HG02763 (cell line): Measurements from ENCODE around the gene AKAP7.

Experiments
- ATAC-seq: cut with Tn5 transposase; IDR thresholded peaks from one replicate; pipeline ENCODE4 v1.9.1; 2021; ENCODE audit warnings: mild to moderate bottlenecking, moderate library complexity; ENCODE audit not compliant: unreplicated experiment

The AKAP7 gene

DNA sequence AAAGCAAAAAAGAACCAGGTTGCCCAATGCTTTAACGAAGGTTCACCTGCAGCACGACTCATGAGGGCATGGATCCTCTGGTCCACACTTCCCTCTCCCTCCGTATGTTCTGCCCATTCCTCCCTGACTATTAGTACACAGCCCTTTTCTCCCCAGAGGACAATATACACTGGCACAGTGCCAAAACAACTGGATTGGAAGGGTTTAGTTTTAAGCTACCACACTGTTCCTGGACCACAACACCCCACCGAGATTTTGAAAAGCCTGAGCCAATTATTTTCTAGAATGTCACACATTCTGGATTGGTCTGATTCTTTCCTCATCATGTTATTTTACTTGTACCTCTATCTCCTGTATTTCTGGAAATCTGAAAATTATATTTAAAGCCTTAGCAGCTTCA is 2.9 kb upstream of the AKAP7 start:
- no peak for ATAC-seq

DNA sequence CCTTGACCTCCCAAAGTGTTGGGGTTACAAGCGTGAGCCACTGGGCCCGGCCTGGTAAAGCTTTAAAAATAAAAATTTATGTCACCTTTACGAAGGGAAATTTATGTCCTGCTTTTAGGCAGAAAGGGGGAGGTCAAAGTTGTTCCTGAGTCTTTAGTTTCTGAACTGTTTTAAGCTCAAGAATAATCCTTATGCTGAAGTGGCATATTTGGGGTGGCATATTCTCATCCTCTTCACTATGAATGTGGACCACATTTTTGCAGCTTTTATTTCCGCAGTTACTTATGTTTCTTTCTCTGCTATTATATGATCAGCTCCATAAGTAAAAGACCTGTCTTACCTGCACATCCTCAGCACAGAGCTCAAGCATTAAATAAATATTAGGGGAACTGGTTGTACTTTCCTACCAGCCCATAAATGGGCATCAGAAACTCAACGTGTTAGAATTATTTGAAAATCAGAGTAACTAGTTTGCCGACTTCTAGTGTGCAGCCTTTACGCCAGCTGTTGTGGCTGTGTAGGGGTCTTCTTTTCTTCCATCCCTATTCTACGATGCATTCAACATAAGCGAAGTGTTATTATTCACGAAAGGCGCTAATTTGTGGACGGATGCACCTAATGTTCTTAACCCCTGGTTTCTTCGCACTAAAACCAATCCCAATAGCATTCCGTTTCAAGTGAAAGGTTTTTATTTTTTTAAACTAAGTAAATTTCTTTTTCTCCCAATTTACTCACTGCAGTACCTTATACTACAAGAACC is 867 bp upstream of the AKAP7 start:
- ATAC-seq, result no peak

DNA sequence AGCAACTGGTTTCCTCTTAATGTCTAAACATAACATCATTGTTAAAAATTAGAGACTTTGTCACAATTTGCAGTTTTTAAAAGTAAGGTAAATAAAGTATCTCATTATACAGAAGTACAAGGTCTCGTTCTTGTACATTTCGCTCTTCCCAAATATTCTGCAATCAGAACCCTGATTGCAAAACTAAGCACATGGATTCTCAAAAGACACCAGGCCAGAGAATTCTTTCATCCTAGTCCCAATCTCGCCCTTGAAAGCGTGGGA is 355 bp upstream of the AKAP7 start:
- ATAC-seq, result no peak

DNA sequence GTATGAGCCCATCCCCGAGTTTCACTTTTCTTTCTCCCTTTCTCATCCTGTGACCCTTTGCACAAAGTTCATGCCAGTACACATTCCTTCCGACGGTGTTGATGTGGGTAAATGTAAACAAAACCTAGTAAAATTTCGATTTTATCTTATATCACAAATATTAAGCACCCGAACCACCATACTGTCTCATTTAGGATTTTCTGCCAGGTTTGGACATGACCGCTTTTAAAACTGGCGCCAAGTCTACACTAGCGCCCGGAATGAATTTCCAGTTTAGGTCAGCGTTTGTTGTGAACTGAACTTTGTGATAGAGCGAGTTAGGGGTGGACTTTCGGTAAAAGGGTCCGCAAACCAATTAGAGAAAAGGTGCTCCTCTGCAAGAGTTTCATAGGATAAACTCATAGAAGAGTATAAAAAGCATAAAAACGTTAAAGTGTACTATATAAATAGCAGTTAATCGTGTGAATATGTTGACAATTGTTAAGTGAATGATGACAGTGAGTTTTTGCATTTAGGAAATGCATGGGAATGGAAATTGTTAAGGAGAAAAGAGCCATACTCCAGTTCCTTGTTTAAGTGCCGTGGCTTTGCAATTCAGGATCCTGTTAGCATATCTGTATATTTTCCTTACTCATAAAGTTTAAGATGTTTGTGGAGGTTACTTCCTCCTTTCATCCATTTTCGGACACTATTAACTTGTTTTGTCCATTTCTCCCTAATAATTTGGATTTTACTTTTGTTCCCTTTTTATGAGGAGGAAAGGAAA is 937 bp downstream of the AKAP7 start:
- no peak for ATAC-seq

DNA sequence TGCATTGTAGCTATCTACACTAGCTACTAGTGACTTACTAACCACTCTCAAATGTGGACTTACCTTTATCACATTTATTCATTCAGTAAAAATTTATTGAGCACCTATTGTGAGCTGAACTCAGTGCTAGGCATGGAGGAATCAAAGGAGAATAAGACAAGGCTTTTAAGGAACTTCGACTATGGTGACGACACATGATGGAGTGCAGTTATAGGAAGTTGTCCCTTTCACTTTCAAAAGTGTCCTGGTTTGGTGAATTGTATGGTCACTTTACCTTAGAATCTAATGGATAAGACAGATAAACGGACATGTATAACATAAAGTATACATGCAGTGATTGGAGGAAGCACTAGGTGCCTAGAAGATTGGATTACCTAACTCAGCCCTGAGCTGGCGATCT is 4.3 kb downstream of the AKAP7 start:
- ATAC-seq, result no peak

DNA sequence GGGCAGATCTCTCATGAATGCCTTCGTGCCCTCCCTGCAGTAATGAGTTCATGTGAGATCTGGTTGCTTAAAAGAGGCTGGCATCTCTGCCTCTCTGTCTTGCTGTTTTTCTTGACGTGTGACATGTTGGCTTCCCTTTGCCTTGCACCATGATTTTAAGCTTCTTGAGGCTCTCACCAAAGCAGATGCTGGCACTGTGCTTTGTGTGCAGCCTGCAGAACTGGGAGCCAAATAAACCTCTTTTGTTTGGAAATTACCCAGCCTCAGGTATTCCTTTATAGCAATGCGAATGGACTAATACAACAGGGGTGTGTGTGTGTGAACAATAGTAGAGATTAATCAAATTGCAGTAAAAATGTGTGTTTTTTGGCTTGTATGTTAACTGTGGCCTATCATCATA is 8.1 kb downstream of the AKAP7 start:
- ATAC-seq, result no peak

DNA sequence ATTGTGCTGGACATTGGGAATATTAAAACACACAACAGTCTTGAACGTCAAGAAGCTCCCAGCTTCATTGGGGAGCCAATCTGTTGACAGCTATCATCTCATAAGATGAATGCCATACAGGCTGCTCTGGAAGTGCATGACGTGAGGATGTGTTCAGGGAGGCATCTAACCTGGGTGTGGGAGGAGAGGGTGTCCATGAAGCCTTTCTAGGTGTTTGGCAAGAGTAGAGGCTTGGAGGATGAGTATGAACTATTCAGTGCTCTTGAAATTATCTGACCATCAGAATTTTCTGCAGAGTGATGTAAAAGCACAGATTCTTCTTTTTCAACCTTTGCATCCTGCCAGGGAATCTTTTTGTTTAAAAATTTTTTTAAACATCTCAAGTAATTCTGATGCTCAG is 11.6 kb downstream of the AKAP7 start:
- no peak for ATAC-seq

DNA sequence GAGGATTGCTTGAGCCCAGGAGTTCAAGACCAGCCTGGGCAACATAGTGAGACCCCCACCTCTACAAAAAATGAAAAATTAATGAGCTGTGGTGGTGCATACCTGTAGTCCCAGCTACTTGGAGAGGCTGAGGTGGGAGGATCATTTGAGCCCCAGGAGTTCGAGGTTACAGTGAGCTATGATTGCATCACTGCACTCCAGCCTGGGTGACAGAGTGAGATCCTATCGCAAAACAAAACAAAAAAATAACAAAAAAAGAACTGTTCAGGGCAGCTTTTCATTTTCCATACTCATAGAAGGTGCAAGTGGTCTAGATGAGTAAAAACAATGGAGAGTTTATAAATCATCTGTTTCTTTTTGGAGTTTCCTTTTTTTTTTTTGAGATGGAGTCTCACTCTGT is 21.1 kb downstream of the AKAP7 start:
- ATAC-seq, result no peak

DNA sequence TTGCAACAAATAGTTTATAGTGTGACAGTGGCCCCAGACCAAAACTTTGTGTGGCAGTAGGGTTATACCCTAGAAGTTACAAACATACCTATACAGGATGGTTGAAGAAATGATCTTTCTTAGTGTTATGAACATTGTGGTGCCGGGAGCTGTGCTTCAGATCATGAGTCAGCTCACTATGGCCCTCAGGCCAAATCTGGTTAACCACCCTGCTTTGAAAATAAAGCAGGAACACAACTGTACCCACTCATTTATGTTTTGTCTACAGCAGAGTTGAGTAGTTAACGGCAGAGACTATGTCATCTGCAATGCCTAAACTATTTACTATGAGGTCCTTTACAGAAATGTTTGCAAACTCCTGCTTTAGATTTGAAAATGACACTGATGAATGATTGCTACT is 24.3 kb downstream of the AKAP7 start:
- no peak for ATAC-seq

DNA sequence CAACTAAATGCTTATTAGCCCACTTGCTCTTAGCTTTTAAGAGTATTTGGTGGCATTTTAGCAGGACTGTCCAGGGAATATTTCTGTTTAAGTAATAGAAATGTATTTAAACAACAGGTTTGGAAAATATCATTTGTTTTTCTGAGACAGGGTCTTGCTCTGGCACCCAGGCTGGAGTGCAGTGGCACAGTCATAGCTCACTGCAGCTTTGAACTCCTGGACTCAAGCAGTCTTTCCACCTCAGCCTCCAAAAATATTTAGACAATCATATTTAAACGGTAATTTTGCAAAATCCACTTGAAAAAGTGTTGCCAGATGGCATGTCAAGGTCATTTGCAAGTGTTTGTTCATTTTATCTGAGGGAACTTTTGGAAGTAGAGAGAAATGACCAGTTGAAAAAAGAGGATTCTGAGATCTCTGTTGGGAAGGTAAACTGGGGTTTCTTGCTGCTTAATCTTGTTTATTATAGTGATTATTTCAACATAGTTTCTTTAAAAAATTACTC is 25.0 kb downstream of the AKAP7 start:
- no peak for ATAC-seq

DNA sequence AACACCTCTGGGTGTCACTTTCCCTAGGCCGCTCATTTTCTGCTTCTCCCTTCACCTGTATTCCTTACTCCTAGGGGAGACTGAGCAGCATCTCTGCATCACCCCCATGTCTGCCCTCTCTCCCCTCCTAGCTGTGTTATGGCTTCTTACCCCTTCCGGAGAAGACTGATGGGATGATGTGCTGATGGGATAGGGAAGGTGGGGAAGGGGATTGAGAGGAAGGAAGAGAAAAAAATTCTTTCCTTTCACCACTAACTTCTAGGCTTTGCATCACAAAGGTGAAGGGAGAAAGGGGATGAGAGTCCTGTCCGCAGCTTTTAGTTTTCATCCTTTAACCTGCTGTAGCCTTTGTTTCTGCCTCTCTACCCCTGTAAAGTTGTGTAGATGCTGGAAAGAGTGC is 26.7 kb downstream of the AKAP7 start:
- ATAC-seq, result no peak

DNA sequence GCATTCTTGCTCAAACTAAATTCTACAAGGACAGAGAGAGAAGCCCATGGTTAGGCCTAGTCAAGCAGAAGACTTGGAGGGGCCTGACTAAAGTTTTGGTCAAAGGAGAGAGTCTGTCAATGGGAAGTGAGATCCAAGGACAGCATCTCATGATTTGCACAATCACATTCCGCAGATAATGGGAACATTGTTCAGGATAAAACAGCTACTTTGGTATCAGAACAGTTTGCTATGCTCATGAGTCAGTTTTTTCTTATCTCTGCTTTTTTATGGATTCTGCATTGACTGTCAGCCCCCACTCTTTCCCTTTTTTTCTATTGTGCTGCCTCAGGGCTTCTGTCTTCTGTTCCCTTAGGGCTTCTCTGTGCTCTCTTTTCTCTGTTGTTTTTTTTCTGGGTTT is 28.6 kb downstream of the AKAP7 start:
- ATAC-seq, result no peak

DNA sequence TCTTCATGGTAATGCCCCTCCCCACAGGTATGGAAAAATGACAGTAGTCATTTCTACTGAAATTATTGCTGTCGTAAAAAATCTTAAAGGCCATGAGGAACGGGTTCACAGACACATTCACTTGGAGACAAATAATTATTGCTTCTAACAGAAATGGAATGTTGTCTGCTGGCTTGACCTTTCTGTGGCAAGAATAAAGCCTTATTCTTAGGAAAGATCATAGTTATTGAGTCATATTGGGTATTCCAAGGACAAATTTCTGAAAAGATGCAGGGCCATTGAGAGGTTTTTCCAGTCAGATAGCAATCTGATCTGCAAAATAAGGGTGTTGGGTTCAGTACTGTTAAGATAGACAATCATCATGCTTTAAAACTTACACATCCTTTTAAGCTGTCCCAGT is 29.2 kb downstream of the AKAP7 start:
- no peak for ATAC-seq

DNA sequence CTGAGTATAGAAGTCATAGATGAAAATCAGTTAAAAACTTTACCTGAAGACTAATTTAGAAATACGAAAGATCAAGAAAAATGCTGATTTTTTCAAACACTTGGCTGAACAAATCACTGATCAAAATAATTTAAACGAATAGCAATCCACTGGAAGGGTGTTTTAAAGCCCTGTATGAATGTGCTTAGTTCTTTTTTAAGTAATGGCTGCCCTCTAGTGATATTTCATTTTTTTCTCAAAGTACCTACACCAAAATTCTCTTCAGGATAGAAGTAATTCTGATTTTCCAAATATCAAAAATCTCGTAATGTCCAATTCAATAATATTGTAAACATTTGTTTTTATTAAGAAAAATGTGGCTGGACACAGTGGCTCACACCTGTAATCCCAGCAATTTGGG is 32.5 kb downstream of the AKAP7 start:
- no peak for ATAC-seq

DNA sequence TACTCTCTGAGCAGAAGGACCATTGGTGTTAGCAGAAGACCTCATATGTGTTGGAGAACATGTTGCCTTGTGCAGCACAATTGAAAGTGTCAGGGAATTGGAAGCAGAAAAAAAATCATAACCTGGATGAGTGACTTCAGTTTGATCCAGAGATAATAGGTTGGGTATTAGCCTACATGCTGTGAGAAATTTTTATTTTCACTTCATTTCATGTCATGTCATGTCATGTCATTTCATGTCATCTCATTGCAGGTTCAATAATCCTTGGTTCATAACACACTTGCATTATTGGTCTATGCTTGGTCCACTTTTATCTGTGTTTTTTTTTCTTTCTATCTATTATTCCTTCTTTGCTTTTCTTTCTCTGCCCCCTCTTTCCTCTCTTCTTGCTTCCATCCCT is 34.3 kb downstream of the AKAP7 start:
- no peak for ATAC-seq

DNA sequence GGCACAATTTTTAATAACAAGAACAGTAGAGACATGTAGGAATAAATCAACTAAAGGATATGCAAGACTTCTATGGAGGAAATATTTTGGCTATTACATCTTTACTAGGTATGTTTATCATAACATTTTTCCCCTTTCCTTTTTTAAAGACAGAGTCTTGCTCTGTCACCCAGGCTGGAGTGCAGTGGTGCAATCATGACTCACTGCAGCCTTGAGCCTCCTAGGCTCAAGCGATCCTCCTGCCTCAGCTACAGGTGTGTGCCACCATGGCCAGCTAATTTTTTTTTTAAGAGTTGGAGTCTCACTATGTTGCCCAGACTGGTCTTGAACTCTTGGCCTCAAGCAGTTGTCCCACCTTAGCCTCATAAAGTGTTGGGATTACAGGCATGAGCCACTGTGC is 37.0 kb downstream of the AKAP7 start:
- no peak for ATAC-seq

DNA sequence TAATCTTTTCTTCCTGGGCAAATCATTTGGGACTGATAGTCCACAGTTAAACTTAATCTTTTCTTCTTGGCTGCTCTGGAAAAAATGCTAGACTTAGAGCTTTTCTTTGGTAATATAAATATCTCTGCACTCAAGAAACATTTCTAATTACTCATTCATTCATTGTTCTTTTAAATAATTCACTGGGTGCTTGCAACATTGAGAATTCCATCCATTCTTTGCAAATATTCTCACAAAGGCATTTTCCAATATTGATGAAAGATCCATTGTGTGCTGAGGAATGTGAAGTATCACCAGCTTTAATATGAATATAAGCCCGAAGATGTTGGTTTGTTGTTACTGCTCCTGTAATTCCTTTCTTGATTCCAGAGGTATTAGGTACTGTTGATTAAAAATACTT is 38.4 kb downstream of the AKAP7 start:
- ATAC-seq, result no peak

DNA sequence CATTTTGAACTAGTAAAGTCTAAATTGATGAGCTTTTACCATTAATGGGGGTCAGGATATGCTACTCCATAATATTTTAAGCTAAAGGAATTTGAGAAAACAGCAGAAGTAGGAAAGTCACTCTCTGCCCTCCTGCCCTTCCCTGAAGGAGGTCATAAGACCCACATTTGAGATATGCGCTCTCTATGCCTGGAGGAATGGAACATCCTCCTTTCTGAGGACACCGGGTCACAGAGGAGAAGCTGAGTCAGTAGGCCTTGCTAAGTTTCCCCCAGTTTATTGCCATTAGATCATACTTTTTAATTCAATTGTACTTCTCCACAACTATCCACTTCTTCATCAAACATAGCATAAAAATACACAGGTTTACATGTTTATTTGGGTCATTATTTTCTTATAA is 40.3 kb downstream of the AKAP7 start:
- no peak for ATAC-seq

DNA sequence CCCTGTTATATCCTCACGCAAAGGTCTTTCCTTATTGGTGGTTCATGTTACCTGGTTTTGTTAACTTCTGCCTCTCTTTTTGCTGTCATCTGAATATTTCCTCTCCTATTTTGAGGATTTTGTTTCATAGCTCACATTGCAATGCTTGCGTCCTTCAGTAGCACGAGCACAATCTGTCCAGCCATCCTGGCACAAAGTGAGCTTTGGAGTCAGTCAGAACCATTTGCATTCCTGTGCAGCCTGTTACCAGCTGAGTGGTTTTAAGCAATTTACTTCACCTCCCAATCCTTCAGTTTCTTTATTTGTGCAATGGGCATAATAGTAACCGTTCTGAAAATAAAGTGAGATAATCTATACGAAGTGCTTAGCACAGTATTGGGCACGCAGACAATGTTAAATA is 42.7 kb downstream of the AKAP7 start:
- no peak for ATAC-seq

DNA sequence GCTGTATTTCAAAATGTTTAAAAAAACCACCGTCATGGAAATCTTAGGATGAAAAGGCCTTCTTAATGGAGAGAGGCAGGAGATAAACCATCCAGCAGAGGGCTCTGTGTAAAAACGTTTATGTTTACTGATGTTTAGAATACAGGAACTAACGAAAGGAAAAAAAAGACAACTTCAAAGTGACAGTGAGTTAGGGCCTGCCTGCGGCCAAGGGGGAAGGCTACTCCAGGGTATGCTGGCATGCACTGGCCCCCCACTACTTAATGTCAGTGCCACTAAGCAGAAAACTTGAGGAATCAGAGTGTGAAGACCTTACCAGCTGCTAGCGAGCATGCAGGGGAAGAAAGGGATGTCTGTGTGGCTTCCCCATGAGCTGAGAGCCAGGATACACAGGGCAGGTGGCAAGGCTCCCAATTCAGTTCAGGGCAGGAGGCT is 47.7 kb downstream of the AKAP7 start:
- no peak for ATAC-seq

DNA sequence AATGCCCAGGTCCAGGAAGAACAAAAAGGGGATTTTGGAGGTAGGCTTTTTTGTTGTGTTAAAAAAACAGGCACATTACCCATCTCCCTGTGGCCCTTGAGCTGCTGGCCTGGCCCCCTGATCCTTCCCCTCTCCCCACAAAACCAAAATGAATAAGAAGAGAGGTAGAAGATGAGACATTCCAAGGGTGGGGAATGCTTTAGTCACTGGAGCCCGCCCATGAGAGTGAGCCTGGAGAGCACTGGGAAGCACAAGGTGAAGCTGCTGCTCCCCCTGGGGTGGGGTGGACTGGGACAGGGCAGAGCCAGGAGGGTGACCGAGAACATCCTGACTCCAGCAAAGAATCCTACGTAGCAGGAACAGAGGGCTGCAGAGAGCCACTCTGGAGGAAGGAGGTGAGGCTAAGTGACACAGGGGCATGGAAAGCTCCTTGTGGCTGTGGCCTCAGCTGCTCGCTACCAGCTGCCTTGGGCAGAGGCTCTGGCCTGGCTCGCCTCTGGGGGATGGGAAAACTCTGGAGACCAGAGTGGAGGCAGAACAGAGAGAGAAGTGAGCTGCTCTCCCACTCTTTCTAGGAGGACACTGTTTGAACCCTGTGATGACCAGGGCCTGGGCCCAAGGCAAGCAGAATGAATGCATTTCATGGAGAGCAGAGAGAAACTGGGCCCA is 48.3 kb downstream of the AKAP7 start:
- ATAC-seq, result no peak

DNA sequence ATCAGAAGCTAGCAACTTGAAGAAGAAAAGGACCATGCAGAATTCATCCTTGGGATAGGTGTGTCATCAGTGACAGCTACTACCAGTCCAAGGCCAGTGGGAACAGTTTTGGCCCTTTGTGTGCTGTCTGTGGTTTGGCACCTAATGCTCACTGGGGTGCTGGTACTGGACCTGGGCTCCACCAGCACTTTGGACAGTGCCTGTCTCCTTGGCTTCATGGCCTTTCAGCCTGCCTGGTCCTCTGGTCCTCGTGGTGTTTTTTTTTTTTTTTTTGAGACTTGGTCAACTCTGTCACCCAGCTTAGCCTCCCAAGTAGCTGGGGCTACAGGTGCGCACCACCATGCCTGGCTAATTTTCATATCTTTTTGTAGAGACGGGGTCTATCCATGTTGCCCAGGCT is 56.3 kb downstream of the AKAP7 start:
- no peak for ATAC-seq
